ENCODE results near the gene GMDS. TPM values are rescaled to one million over a fixed set of nuclear protein-coding genes. Genes with fewer than 3 reads are reported as not detected.

The GMDS gene
- total and polyA plus RNA-seq, 2 experiments from 2014 or later, result 30.1 to 36.5 TPM

- TF ChIP-seq, protein P1, sequence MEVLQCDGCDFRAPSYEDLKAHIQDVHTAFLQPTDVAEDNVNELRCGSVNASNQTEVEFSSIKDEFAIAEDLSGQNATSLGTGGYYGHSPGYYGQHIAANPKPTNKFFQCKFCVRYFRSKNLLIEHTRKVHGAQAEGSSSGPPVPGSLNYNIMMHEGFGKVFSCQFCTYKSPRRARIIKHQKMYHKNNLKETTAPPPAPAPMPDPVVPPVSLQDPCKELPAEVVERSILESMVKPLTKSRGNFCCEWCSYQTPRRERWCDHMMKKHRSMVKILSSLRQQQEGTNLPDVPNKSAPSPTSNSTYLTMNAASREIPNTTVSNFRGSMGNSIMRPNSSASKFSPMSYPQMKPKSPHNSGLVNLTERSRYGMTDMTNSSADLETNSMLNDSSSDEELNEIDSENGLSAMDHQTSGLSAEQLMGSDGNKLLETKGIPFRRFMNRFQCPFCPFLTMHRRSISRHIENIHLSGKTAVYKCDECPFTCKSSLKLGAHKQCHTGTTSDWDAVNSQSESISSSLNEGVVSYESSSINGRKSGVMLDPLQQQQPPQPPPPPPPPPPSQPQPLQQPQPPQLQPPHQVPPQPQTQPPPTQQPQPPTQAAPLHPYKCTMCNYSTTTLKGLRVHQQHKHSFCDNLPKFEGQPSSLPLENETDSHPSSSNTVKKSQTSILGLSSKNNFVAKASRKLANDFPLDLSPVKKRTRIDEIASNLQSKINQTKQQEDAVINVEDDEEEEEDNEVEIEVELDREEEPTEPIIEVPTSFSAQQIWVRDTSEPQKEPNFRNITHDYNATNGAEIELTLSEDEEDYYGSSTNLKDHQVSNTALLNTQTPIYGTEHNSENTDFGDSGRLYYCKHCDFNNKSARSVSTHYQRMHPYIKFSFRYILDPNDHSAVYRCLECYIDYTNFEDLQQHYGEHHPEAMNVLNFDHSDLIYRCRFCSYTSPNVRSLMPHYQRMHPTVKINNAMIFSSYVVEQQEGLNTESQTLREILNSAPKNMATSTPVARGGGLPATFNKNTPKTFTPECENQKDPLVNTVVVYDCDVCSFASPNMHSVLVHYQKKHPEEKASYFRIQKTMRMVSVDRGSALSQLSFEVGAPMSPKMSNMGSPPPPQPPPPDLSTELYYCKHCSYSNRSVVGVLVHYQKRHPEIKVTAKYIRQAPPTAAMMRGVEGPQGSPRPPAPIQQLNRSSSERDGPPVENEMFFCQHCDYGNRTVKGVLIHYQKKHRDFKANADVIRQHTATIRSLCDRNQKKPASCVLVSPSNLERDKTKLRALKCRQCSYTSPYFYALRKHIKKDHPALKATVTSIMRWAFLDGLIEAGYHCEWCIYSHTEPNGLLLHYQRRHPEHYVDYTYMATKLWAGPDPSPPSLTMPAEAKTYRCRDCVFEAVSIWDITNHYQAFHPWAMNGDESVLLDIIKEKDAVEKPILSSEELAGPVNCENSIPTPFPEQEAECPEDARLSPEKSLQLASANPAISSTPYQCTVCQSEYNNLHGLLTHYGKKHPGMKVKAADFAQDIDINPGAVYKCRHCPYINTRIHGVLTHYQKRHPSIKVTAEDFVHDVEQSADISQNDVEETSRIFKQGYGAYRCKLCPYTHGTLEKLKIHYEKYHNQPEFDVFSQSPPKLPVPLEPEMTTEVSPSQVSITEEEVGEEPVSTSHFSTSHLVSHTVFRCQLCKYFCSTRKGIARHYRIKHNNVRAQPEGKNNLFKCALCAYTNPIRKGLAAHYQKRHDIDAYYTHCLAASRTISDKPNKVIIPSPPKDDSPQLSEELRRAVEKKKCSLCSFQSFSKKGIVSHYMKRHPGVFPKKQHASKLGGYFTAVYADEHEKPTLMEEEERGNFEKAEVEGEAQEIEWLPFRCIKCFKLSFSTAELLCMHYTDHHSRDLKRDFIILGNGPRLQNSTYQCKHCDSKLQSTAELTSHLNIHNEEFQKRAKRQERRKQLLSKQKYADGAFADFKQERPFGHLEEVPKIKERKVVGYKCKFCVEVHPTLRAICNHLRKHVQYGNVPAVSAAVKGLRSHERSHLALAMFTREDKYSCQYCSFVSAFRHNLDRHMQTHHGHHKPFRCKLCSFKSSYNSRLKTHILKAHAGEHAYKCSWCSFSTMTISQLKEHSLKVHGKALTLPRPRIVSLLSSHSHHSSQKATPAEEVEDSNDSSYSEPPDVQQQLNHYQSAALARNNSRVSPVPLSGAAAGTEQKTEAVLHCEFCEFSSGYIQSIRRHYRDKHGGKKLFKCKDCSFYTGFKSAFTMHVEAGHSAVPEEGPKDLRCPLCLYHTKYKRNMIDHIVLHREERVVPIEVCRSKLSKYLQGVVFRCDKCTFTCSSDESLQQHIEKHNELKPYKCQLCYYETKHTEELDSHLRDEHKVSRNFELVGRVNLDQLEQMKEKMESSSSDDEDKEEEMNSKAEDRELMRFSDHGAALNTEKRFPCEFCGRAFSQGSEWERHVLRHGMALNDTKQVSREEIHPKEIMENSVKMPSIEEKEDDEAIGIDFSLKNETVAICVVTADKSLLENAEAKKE (CRISPR knock-in tag; IDR thresholded peaks at IDR 0.05), result no peak
- no peak for TF ChIP-seq ETS1 (IDR thresholded peaks at IDR 0.05)
- no peak for TF ChIP-seq CTCF (conservative IDR thresholded peaks at IDR 0.05; ENCODE audit: low read depth in 2 of 2)
- TF ChIP-seq EZH2phosphoT487 (IDR thresholded peaks at IDR 0.05; ENCODE audit: unreplicated experiment), result no peak
- TF ChIP-seq REST (IDR thresholded peaks at IDR 0.05; ENCODE audit: unreplicated experiment), result no peak
- TF ChIP-seq POLR2AphosphoS5 (IDR thresholded peaks at IDR 0.05; ENCODE audit: low read depth), result no peak
- TF ChIP-seq NANOG (IDR thresholded peaks at IDR 0.05; ENCODE audit: borderline replicate concordance), result no peak
- no peak for TF ChIP-seq ZNF114 (CRISPR knock-in tag; IDR thresholded peaks at IDR 0.05)
- no peak for TF ChIP-seq CREB1 (CRISPR knock-in tag; IDR thresholded peaks at IDR 0.05; ENCODE audit: low read depth)
Observed at GRCh38 chr6:1761477-1761877, 483.9 kb downstream of the GMDS start (continued).
